Fibroblast of skin of back (primary cell): ENCODE data around the gene HSPA1B.
"Not testable (repeated sequence)": the region's sequence is repeated elsewhere in the genome, so short reads cannot be mapped to it uniquely, and the experiment has no call there.

Source experiments
- DNase-seq: peaks from one replicate; pipeline ENCODE4 v3.0.0-alpha.2; 2013

The HSPA1B gene

DNA sequence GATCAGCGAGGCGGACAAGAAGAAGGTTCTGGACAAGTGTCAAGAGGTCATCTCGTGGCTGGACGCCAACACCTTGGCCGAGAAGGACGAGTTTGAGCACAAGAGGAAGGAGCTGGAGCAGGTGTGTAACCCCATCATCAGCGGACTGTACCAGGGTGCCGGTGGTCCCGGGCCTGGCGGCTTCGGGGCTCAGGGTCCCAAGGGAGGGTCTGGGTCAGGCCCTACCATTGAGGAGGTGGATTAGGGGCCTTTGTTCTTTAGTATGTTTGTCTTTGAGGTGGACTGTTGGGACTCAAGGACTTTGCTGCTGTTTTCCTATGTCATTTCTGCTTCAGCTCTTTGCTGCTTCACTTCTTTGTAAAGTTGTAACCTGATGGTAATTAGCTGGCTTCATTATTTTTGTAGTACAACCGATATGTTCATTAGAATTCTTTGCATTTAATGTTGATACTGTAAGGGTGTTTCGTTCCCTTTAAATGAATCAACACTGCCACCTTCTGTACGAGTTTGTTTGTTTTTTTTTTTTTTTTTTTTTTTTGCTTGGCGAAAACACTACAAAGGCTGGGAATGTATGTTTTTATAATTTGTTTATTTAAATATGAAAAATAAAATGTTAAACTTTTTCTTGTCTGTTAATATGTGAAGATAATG is 2.2 kb downstream of the HSPA1B start:
- peak; percentile 58 for DNase-seq

DNA sequence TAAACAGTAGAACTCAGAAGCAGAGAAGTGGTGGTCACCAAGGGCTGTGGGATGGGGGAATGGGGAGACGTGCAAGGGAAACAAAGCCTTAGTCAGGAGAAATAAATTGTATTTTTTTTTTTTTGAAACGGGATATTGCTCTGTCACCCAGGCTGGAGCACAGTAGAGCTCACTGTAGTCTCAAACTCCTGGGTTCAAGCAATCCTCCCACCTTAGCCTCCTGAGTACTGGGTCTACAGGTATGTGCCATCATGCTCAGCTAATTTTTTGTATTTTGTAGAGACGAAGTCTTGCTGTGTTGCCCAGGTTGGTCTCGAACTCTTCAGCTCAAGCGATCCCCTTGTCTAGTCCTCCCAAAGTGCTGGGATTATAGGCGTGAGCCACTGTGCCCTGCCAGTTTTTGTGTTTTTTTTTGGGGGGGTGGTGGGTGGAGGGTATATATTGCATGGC is 3.4 kb downstream of the HSPA1B start:
- no peak for DNase-seq

DNA sequence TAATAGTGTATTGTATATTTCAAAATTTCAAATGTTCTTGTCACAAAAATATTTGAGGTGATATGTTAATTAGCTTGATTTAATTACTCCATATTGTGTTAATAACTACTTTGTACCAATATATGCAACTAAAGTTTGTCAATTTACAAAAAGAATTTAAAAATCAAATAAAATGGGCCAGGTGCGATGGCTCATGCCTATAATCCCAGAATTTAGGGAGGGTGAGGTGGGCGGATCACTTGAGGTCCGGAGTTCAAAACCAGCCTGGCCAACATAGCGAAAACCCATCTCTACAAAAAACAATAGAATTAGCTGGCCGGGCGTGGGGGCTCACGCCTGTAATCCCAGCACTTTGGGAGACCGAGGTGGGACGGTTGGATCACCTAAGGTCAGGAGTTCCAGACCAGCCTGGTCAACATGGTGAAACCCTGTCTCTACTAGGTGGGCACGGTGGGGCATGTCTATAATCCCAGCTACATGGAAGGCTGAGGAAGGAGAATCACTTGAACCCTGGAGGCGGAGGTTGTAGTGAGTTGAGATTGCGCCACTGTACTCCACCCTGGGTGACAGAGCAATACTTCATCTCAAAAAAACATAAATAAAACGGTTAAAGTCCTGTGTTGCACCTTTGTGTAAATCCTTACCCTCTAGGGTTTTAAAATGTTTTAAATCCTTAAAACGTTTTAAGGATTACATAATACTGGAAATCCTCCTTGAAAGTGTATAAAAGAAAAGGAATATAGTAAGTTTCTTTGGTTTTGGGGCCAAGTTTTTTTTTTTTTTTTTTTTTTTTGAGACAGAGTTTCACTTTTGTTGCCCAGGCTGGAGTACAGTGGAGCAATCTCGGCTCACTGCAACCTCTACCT is 4.0 kb downstream of the HSPA1B start:
- no peak for DNase-seq

DNA sequence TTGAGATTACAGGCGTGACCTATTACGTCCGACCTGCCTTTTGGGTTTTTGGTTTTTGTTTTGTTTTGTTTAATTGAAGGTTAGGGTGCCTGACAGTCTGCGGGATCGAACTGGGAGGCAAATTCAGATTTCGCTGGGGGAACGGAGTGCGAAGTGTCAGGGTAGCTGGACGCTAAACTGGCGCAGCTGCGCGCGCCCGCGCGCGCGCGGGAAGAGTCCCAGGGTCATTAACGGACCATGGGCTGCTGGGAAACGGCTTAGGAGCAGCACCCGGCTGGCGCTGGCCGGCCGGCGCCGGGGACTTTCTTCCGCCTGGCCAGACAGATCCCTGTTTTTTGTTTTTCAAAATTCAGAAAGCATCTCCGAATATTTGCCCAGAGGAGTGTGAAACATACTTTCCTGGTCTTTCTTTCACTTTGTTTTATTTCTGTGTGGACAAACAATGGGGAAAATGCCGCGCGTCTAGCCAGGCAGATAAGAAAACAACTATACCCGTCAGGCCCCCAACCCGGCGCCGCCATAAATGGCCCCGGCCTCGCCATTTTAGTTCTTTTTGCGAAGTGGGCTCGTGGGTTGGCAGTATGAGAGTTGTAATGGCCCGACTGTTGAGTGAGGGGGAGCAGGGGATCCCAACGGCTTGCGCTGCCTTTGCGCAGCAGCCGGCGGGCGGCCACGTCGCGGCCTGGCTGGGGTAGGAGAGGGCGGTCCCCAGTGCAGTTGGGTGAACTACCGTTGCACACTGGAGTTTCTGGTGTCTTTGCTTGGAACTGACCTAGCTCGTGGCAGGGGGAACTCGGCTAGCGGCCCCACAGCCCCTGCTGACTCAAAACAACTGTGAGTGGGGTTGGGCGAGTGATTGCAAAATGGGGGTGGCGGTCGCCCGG is 7.1 kb downstream of the HSPA1B start:
- peak; percentile 87 for DNase-seq

DNA sequence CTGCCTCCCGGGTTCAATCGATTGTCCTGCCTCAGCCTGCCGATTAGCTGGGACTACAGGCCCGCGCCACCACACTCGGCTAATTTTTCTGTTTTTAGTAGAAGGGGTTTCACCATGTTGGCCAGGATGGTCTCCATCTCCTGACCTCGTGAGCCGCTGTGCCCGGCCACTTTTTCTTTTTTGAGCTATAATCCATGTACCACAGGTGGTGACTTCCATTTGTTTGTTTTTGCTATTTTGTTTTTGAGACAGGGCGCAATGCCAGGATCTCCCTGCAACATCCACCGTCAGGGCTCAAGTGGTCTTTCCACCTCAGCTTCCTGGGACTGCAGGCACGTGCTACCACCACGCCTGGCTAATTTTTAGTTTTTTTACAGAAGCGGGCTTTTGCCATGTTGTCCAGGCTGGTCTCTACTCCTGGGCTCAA is 8.5 kb downstream of the HSPA1B start:
- DNase-seq = no peak

DNA sequence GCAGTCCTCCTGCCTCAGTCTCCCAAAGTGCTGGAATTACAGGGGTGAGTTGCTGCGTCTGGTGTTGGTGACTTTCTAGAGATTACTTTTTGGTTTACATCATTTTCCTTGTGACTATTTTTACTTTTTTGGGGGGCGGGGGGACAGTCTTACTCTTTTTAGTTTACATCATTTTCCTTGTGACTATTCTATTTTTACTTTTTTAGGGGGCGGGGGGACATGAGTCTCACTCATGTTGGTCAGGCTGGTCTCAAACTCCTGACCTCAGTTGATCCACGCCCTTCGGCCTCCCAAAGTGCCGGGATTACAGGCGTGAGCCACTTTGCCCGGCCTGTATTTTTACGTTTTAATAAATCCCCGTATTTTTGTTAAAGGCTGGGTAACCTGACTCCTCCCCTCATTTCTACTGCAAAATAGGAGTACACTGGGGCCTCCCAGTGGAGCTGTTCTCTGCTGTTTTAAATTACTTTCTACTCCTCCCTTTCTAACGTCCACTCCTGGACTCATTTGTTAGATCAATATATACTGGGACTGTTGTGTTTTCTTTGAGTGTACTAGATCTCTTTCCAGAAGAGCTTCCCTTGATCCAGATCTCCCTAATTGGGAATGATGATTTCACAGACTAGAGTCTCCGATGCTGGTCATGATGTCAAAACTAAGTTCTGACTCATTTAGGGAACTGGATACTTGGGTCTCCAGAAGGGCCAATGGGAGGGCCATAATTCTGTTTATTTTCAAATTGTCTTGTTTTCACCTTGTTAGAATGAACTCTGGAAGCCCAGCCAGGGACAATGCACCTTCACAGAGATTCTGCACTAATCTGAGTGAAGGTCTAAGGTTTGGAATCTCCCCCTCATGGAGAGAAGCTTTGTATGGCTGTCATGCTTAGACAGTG is 9.2 kb downstream of the HSPA1B start:
- DNase-seq = peak; percentile 41

DNA sequence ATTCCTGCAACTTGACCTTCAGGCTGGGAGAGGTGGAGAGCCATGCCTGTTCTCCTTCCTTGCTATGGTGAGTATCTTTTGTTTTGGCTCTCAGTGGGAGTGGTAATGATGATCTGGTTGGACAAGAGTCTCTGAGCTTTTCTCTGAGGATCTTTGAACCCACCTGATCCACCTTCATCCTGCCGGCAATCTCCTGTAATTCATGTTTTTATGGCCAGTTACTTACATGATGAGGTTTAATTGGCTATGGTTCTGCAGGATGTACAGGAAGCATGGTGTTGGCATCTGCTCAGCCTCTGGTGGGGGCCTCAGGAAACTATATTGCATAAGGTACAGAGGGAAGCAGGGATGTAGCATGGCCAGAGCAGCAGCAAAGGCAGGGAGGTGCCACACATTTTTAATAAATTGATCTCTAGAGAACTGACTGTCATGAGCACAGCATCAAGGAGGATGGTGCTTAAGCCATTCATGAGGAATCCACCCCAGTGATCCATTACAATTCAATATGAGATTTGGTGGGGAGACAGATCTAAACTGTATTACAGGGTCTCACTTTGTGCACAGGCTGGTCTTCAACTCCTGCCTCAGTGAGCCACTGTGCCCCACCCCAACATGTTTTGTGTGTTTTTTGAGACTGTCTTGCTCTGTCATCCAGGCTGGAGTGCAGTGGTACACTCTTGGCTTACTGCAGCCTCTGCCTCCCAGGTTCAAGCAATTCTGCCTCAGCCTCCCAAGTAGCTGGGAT is 10.0 kb downstream of the HSPA1B start:
- no peak for DNase-seq

DNA sequence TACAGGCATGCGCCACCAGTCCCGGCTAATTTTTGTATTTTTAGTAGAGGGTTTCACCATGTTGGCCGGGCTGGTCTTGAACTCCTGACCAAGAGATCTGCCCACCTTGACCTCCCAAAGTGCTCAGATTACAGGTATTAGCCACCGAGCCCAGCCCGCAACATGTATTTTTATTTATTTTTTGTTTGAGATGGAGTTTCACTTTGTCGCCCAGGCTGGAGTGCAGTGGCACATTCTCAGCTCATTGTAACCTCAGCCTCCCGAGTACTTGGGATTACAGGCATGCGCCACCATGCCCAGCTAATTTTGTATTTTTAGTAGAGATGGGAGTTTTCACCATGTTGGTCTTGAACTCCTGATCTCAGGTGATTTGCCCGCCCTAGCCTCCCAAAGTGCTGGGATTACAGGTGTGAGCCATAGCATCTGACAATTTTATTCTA is 10.6 kb downstream of the HSPA1B start:
- not testable (repeated sequence) for DNase-seq

DNA sequence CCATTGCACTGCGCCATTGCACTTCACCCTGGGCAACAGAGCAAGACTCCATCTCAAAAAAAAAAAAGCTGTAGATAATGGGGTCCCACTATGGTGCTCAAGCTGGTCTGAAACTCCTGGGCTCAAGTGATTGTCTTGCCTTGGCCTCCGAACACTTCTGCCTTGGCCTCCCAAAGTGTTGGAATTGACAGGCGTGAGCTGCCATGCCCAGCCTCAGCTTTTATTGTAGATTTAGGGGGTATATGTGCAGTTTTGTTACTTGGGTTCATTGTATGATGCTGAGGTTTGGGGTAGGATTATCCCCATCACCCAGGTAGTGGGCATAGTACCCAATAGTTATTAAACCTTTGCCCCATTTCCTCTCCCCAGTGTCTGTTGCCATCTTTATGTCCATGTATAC is 11.4 kb downstream of the HSPA1B start:
- no peak for DNase-seq

DNA sequence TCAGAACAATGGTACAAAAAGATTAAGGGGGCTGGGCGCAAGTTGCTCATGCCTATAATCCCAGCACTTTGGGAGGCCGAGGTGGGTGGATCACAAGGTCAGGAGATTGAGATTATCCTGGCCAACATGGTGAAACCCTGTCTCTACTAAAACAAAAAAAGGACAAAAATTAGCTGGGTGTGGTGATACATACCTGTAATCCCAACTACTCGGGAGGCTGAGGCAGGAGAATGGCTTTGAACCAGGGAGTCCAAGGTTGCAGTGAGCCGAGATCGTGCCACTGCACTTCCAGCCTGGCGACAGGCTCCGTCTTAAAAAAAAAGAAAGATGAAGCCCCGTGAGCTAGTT is 12.2 kb downstream of the HSPA1B start:
- DNase-seq = not testable (repeated sequence)

DNA sequence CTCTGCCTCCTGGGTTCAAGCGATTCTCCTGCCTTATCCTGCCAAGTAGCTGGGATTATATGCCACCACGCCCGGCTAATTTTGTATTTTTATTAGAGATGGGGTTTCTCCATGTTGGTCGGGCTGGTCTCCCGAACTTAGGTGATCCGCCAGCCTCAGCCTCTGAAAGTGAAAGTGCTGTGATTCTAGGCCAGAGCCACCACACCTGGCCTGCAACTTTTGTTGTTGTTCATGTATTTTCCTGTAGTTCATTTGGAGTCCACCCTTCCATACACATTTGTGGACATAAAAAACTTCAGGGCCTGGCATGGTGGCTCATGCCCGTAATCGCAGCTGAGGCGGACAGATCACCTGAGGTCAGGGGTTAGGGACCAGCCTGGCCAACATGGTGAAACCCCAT is 14.5 kb downstream of the HSPA1B start:
- no peak for DNase-seq

DNA sequence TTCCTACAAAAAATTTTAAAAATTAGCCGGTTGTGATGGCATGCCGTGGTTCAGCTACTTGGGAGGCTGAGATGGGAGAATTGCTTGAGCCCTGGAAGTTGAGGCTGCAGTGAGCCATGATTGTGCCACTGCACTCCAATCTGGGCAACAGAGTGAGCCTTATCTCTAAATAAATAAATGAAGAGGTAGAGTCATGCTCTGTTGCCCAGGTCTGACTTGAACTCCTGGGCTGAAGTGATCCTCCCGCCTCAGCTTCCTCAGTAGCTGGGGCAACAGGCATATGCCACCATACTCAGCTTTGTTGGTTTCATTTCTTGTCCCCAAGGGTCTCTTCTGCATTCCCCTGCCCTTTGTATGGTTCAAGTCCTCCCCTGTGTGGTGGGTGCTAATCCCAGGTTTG is 17.0 kb downstream of the HSPA1B start:
- no peak for DNase-seq

DNA sequence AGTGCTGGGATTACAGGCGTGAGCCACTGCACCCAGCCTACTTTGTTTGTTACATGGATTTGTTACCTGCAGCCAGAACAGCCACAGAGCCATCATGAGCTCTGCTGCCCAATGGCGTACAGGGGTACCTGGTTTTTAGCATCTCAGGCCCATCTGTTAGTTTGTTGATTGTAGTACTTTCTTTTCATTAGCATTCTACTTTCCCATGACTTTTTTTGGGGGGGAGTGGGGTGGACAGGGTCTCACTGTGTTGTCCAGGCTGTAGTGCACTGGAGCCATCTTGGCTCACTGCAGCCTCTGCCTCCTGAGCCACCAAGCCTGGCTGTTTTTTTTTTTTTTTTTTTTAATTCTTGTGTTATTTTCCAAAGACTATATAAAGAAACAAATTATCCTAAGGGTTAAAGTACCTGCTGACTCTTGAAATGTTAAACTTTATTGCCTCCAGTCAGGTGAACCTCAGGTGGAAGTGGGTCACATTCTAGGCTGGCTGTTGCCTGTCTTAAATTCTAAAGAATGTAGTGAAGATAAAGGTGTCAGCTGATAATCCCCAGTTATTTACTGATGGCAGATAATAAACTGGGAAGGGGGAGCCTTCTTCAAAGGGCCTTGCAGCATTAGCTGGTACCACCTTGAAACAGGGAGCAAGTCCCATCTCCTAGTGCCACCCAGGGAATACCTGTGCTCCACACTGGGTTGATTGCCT is 19.9 kb downstream of the HSPA1B start:
- no peak for DNase-seq

DNA sequence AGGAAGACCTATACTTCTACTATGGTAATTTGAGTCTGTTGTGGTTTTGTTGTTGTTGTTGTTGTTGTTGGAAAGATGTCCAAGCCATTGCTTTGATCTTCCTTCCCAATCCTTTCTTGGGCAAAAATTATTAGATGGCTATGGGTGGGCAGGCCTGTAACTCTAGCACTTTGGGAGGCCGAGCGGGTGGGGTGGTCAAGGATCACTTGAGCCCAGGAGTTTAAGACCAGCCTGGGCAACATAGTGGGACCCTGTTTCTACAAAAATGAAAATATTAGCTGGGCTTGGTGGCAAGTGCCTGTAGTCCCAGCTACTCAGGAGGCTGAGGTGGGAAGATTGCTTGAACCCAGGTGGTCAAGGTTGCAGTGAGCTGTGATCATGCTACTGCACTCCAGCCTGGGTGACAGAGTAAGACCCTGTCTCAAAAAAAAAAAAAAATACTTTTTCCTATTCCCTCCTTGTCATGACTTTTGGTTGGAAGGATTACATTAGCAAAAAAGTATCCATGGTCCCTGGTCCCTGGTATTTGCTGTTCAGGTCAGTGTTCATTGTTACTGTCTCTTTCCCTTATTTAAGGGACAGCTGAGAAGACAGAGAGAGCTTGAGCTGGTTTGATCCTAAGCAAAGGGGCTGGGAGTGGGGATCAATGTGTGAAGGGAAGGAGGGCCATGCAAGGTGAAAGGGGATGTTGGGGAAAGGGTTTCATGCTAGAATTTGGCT is 23.4 kb downstream of the HSPA1B start:
- DNase-seq = no peak

DNA sequence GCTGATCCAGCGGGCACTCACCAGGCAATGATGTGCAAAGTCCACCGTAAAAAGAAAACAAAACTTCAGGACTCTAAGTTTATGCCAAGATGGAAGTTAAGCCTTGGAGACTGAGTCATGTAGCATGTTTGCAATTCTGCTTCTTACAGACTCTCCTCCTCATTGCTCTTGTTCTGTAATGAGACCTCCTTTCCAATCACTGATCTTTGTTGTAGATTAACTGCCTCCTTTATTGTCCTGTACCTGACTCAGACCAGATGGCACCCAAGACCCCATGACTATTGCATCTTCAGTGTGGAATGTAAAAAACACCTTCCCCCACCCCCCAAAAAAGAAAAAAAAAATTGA is 23.9 kb downstream of the HSPA1B start:
- DNase-seq = no peak

DNA sequence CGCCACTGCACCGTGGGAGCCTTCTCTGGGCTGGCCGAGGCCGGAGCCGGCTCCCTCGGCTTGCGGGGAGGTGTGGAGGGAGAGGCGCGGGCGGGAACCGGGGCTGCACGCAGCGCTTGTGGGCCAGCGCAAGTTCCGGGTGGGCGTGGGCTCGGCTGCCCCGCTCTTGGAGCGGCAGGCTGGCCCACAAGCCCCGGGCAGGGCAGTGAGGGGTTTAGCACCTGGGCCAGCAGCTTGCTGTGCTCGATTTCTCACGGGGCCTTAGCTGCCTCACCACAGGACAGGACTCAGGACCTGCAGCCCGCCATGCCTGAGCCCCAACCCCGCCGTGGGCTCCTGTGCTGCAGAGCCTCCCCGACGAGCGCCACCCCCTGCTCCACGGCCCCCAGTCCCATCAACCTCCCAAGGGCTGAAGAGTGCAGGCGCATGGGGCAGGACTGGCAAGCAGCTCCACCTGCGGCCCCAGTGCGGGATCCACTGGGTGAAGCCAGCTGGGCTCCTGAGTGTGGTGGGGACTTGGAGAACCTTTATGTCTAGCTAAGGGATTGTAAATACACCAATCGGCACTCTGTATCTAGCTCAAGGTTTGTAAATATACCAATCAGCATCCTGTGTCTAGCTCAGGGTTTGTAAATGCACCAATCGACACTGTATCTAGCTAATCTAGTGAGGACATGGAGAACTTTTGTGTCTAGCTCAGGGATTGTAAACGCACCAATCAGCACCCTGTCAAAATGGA is 24.6 kb downstream of the HSPA1B start:
- not testable (repeated sequence) for DNase-seq

DNA sequence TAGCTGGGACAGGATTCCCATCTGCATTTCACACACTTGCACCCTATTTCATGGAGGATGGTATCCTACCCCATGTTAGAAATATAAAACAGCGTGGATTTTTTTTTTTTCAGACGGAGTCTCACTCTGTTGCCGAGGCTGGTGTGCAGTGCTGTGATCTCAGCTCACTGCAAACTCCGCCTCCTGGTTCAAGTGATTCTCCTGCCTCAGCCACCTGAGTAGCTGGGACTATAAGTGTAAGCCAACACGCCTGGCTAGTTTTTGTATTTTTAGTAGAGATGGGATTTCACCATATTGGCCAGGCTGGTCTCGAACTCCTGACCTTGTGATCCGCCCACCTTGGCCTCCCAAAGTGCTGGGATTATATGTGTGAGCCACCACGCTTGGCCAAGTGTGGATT is 30.2 kb downstream of the HSPA1B start:
- not testable (repeated sequence) for DNase-seq

DNA sequence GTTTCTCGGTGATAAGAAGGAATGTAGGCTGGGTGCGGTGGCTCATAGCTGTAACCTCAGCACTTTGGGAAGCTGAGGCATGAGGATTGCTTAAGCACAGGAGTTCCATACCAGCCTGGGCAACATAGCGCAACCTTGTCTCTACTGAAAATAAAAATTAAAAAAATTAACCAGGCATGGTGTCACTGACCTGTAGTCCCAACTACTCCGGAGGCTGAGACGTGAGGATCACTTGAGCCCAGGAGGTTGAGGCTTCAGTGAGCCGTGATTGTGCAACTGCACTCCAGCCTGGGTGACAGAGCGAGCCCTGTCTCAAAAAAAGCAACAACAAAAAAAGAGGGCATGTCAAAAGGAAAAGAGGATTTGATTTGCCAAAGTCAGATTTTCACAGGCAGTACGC is 31.2 kb downstream of the HSPA1B start:
- DNase-seq = no peak

DNA sequence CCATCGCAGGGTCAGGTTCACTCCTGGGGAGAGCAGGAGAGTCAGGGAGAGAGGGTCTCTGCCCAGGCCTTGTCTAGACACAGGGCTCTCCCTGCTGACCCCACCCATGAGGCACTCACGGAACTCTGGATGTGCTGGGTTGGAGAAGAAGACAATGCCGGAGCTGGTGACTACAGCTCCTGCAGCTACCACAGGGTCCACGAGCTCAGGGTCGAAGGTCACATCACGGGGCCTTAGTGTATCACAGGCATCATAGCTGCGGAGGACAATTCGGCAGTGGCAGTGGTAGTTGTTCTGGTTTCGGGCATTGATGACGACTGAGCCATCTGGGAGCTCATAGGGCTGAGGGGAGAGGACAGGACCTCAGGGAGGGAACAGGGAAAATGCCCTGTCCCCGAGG is 32.4 kb downstream of the HSPA1B start:
- DNase-seq = no peak
